ENCODE data around the gene EXTL2.

EXTL2 gene

DNA sequence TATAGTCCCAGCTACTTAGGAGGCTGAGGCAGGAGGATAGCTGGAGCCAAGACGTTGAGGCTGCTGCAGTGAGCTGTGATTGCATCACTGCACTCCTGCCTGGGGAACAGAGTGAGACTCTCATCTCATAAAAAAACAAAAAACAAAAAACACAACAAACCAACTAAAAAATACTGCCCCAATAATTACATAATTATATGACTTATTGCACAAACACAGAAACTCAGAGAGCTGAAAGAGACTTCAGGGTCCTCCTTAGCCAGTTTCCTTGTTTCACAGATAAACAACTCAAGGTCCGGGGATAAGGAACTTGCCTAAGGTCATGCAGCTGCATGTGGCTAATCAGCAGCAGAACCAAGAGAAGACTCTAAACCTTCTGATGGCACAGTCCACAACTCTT is 11.9 kb downstream of the EXTL2 start:
- no CpG with 5 or more reads among the region's 2 CpGs for WGBS (ENCODE audit: insufficient coverage, insufficient read length)
- Histone ChIP-seq H3K27me3 (ENCODE audit: control insufficient read depth, insufficient read depth, low read length) (no peaks in the 10 kb centered on the region), H3K4me1 (ENCODE audit: control insufficient read depth, insufficient read depth, low read length) (no peaks in the 10 kb centered on the region), H3K4me3 (ENCODE audit: low read length) (no peak overlapping the region), H3K9me3 (ENCODE audit: control insufficient read depth, insufficient read depth, low read length) (no peaks in the 10 kb centered on the region), H3K27ac (ENCODE audit: low read length) (no peak overlapping the region), H3K36me3 (ENCODE audit: control insufficient read depth, insufficient read depth, low read length) (no peaks in the 10 kb centered on the region)
- DNase-seq (ENCODE audit: low read depth, low spot score), result no peak

DNA sequence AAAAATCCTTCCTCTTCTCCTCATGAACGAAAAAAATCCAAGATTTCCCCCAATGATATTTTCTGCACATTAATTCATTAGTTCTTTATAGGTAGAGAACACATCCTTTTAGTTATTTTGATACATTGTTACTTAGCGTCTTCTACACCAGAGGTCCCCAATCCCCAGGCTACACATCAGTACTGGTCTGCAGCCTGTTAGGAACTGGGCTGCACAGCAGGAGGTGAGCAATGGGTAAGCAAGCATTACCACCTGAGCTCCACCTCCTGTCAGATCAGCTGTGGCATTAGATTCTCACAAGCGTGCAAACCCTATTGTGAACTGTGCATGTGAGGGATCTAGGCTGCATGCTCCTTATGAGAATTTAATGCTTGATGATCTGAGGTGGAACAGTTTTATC is 13.0 kb downstream of the EXTL2 start:
- H3K4me1 ChIP-seq (ENCODE audit: control insufficient read depth, insufficient read depth, low read length), result no peaks in the 10 kb centered on the region
- WGBS (ENCODE audit: insufficient coverage, insufficient read length), result no CpG with 5 or more reads among the region's 3 CpGs
- peaks cover 2% of the 10 kb centered on the region; the same call in 1 of the 2 replicates for H3K36me3 ChIP-seq (ENCODE audit: control insufficient read depth, insufficient read depth, low read length)
- no peaks in the 10 kb centered on the region for H3K27me3 ChIP-seq (ENCODE audit: control insufficient read depth, insufficient read depth, low read length)
- H3K27ac ChIP-seq (ENCODE audit: low read length), result no peak overlapping the region
- DNase-seq (ENCODE audit: low read depth, low spot score), result no peak
- H3K4me3 ChIP-seq (ENCODE audit: low read length), result no peak overlapping the region
- no peaks in the 10 kb centered on the region for H3K9me3 ChIP-seq (ENCODE audit: control insufficient read depth, insufficient read depth, low read length)

DNA sequence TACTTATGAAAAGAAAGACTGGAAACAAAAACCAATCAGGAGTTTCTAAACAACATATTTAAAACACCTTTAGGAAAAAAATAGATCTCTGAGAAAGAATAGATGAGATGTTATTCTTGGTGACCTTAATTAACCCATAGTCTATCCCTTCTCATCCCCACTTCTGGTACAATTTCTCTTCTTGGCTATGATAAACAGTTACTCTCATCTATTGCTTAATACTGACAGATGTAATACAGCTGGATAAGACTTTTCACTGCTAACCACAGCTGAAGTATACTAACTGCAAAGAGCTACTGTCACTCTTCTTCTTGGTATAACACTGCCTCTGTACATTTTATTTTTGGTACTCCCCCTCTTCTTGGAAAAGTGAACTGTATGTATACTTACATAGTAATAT is 15.2 kb downstream of the EXTL2 start:
- Histone ChIP-seq H3K36me3 (ENCODE audit: control insufficient read depth, insufficient read depth, low read length) (peaks cover 2% of the 10 kb centered on the region; the same call in 1 of the 2 replicates), H3K4me1 (ENCODE audit: control insufficient read depth, insufficient read depth, low read length) (no peaks in the 10 kb centered on the region), H3K9me3 (ENCODE audit: control insufficient read depth, insufficient read depth, low read length) (no peaks in the 10 kb centered on the region), H3K4me3 (ENCODE audit: low read length) (no peak overlapping the region), H3K27ac (ENCODE audit: low read length) (no peak overlapping the region), H3K27me3 (ENCODE audit: control insufficient read depth, insufficient read depth, low read length) (no peaks in the 10 kb centered on the region)
- no peak for DNase-seq (ENCODE audit: low read depth, low spot score)

DNA sequence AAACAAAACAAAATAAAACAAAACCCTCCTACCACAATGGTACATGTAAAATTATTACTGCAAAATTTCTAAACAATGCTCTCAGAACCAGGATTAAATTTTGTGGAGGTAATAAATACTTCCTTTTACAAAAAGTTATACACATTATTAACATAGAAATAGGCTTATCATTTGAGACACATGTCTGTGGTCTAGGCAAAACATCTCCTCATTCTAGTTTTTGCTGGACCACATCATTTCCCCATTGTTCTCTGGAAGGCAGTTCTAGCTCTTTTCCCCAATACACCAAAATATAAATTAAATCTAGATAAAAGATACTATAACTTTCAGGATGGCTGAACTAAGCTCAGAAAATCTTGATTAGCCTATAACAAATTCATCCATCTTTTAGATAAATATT is 18.4 kb downstream of the EXTL2 start:
- DNase-seq (ENCODE audit: low read depth, low spot score), result no peak
- H3K4me1 ChIP-seq (ENCODE audit: control insufficient read depth, insufficient read depth, low read length), result no peaks in the 10 kb centered on the region
- H3K36me3 ChIP-seq (ENCODE audit: control insufficient read depth, insufficient read depth, low read length), result peaks cover 2% of the 10 kb centered on the region; the same call in 1 of the 2 replicates
- no peak overlapping the region for H3K4me3 ChIP-seq (ENCODE audit: low read length)
- no peaks in the 10 kb centered on the region for H3K27me3 ChIP-seq (ENCODE audit: control insufficient read depth, insufficient read depth, low read length)
- no peaks in the 10 kb centered on the region for H3K9me3 ChIP-seq (ENCODE audit: control insufficient read depth, insufficient read depth, low read length)
- H3K27ac ChIP-seq (ENCODE audit: low read length), result no peak overlapping the region

DNA sequence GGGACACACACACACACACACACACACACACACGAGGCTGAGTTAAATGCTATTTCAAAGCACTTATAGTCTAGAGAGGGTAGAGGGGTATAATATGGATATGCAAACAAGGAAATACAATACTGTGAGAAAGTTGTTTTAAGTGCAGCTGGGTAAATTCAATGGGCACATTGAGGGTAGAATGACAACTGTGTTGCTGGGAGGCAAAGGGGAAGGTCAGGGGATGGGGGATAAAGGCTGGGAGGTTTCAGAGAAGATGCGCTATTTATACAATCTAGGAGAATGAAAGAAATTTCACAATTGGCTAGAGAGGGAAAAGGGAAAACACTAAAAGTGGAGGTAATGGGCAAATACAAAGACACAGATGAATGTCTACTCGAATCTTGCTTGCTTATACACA is 19.4 kb downstream of the EXTL2 start:
- H3K4me3 ChIP-seq (ENCODE audit: low read length), result no peak overlapping the region
- DNase-seq (ENCODE audit: low read depth, low spot score), result no peak
- no peaks in the 10 kb centered on the region for H3K4me1 ChIP-seq (ENCODE audit: control insufficient read depth, insufficient read depth, low read length)
- H3K36me3 ChIP-seq (ENCODE audit: control insufficient read depth, insufficient read depth, low read length), result peaks cover 2% of the 10 kb centered on the region; the same call in 1 of the 2 replicates
- H3K9me3 ChIP-seq (ENCODE audit: control insufficient read depth, insufficient read depth, low read length), result no peaks in the 10 kb centered on the region
- H3K27ac ChIP-seq (ENCODE audit: low read length), result no peak overlapping the region
- no CpG with 5 or more reads among the region's 3 CpGs for WGBS (ENCODE audit: insufficient coverage, insufficient read length)
- H3K27me3 ChIP-seq (ENCODE audit: control insufficient read depth, insufficient read depth, low read length), result no peaks in the 10 kb centered on the region

DNA sequence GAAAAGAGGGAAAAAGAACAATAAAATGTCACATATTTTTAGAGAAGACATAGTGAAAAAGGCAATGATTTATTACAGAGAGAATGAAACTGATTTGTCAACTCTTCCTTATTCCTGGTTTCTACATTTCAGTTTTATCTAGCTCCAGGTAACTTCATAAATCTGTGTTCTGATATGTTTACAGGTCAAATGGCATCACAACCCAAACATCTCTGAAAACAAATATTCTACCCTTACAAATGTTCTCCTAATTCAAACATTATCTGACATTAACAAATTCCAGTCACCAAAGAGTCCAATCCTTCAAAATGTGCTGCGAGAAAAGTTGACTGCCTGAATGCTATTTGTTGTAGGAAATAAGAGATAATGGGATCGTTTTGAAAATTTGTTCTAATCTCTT is 20.2 kb downstream of the EXTL2 start:
- Histone ChIP-seq H3K27me3 (ENCODE audit: control insufficient read depth, insufficient read depth, low read length) (no peaks in the 10 kb centered on the region), H3K36me3 (ENCODE audit: control insufficient read depth, insufficient read depth, low read length) (peaks cover 2% of the 10 kb centered on the region; the same call in 1 of the 2 replicates)
- WGBS (ENCODE audit: insufficient coverage, insufficient read length), result 100% methylated on average over 1 of the region's 2 CpGs

DNA sequence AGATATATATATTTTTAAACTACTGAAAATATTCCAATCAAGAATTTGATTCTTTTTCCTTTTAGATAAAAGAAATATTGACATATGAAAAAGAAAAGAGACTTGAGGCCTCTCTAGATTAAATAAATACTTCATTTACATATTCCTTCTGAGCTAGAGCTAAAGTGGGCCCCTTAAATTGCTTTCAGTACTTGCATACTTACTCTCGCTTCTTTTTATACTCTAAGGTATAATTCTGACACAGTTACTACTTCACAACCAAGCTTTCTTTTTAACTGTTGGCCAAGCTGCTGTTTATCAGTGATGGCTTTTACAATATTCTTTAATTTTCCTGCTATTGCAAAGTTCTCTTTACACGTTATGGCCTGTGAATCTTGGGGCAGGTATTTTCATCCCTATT is 24.6 kb downstream of the EXTL2 start:
- no peaks in the 10 kb centered on the region for H3K9me3 ChIP-seq (ENCODE audit: control insufficient read depth, insufficient read depth, low read length)
- no CpG with 5 or more reads among the region's 2 CpGs for WGBS (ENCODE audit: insufficient coverage, insufficient read length)
- no peaks in the 10 kb centered on the region for H3K36me3 ChIP-seq (ENCODE audit: control insufficient read depth, insufficient read depth, low read length)
- no peak overlapping the region for H3K27ac ChIP-seq (ENCODE audit: low read length)
- H3K4me1 ChIP-seq (ENCODE audit: control insufficient read depth, insufficient read depth, low read length), result no peaks in the 10 kb centered on the region
- no peak for DNase-seq (ENCODE audit: low read depth, low spot score)
- no peaks in the 10 kb centered on the region for H3K27me3 ChIP-seq (ENCODE audit: control insufficient read depth, insufficient read depth, low read length)
- H3K4me3 ChIP-seq (ENCODE audit: low read length), result no peak overlapping the region

More for the DNA sequence above, 20.2 kb downstream of the EXTL2 start:
- H3K4me1 ChIP-seq (ENCODE audit: control insufficient read depth, insufficient read depth, low read length), result no peaks in the 10 kb centered on the region
- H3K4me3 ChIP-seq (ENCODE audit: low read length), result no peak overlapping the region
- H3K9me3 ChIP-seq (ENCODE audit: control insufficient read depth, insufficient read depth, low read length), result no peaks in the 10 kb centered on the region
- H3K27ac ChIP-seq (ENCODE audit: low read length), result no peak overlapping the region
- no peak for DNase-seq (ENCODE audit: low read depth, low spot score)

DNA sequence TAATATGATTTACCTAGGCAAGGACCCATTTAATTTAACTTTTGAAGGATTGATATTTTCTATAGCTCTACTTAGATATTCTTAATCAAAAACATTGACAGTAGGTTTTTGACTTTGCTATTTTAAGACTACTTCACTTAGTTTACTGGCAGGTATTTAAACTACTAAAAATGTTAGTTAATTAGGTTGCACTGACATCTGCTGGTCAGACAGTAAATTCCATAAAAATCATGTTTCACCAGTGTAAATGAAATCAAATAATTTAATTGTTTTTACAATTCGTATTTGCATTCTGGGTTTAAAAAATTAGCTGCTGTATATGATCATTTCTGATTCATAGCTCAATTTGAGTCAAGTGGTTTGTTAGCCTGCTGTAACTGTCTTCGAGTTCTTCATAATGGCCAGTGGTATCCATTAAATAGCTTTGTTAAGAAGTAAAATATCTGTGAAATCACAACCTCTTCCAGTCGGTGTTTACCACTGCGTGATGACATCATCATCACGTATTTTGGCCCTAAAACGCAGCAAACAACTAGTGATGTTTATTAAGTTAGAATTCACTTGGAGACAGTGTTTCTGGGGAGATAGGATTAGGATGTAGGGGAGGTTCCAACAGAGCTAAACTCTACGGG is 26.2 kb downstream of the EXTL2 start:
- no CpG with 5 or more reads among the region's 7 CpGs for WGBS (ENCODE audit: insufficient coverage, insufficient read length)
- Histone ChIP-seq H3K4me1 (ENCODE audit: control insufficient read depth, insufficient read depth, low read length) (no peaks in the 10 kb centered on the region), H3K27ac (ENCODE audit: low read length) (no peak overlapping the region), H3K9me3 (ENCODE audit: control insufficient read depth, insufficient read depth, low read length) (no peaks in the 10 kb centered on the region), H3K27me3 (ENCODE audit: control insufficient read depth, insufficient read depth, low read length) (no peaks in the 10 kb centered on the region), H3K36me3 (ENCODE audit: control insufficient read depth, insufficient read depth, low read length) (no peaks in the 10 kb centered on the region), H3K4me3 (ENCODE audit: low read length) (no peak overlapping the region)
- no peak for DNase-seq (ENCODE audit: low read depth, low spot score)

DNA sequence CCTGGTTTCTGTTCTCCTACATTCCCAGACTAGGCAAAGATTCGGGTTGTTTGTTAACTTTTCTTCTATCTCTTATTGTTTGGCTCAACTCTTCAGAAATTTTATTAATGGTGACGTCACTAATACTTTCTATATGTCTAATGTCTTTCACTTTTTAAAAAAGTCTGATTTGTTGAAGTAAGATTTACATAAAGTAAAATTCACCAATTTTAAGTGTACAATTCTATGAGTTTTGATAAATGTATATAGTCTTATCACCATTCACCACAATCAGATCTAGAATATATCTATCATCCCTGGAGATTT is 27.8 kb downstream of the EXTL2 start:
- Histone ChIP-seq H3K4me3 (ENCODE audit: low read length) (no peak overlapping the region), H3K27me3 (ENCODE audit: control insufficient read depth, insufficient read depth, low read length) (no peaks in the 10 kb centered on the region), H3K27ac (ENCODE audit: low read length) (no peak overlapping the region), H3K9me3 (ENCODE audit: control insufficient read depth, insufficient read depth, low read length) (no peaks in the 10 kb centered on the region), H3K36me3 (ENCODE audit: control insufficient read depth, insufficient read depth, low read length) (no peaks in the 10 kb centered on the region), H3K4me1 (ENCODE audit: control insufficient read depth, insufficient read depth, low read length) (no peaks in the 10 kb centered on the region)
- WGBS (ENCODE audit: insufficient coverage, insufficient read length), result no CpG with 5 or more reads among the region's 2 CpGs
- DNase-seq (ENCODE audit: low read depth, low spot score), result no peak

DNA sequence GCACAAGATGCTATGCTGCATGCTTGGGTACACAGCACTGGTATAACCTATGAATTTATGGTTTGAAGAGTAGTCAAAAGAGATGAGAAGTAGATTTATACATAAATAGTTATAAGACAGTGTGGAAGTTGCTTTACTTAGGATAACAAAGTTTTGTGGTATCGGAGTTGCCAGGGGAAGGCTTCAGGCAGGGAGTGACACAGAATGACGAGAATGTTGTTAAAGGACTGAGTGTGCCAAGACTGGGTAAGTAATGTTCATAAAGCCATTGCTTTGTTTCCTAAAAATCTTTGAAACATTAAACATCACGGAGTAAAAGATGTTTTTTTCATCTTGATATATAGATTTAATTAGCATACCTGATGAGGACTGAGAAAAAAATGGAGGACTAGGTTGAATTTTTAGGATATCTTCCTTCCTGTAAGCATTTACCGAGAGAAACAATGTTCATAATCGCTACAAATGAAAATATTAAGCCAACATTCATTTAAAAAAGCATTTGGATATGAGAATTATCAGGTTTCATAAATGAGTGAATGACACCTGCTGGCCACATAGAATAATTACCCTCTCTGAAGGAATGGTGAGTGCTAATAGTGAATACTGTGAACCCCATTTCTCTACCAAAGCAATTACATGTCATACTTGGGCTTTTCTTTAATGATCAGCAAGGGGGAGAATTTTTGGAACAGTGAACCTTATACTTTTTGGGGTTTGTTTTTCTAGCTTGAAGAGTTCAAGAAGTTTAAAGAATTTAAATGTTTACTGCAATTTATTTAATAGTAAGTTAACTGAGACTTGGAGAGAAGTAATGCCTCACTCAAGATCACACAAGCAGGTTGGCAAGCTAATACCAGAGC is 28.4 kb downstream of the EXTL2 start:
- H3K4me1 ChIP-seq (ENCODE audit: control insufficient read depth, insufficient read depth, low read length), result no peaks in the 10 kb centered on the region
- WGBS (ENCODE audit: insufficient coverage, insufficient read length), result no CpG with 5 or more reads among the region's 5 CpGs
- no peaks in the 10 kb centered on the region for H3K36me3 ChIP-seq (ENCODE audit: control insufficient read depth, insufficient read depth, low read length)
- H3K4me3 ChIP-seq (ENCODE audit: low read length), result no peak overlapping the region
- DNase-seq (ENCODE audit: low read depth, low spot score), result no peak
- H3K27ac ChIP-seq (ENCODE audit: low read length), result no peak overlapping the region
- H3K27me3 ChIP-seq (ENCODE audit: control insufficient read depth, insufficient read depth, low read length), result no peaks in the 10 kb centered on the region
- H3K9me3 ChIP-seq (ENCODE audit: control insufficient read depth, insufficient read depth, low read length), result no peaks in the 10 kb centered on the region

DNA sequence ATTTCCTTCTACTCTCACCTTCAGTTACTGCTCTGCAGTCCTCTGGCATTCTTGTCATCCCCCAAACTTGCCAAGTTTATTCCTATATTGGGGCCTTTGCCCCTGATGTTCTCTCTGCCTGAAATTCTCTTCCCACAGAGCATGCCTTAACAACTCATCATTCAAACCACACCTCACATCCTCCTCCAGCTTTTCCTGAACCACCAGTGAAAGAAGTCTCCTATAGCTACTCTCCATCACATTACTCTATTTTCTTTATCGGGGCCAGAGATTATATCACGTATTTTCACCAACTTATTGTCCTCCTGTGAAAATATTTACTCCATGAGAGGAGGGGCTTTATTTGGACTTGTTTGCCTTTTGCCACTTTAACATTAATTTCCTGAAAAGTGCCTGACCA is 32.1 kb downstream of the EXTL2 start:
- H3K27ac ChIP-seq (ENCODE audit: low read length), result no peak overlapping the region
- no peak for DNase-seq (ENCODE audit: low read depth, low spot score)

More for the DNA sequence above, 32.1 kb downstream of the EXTL2 start:
- 0 out of 2 replicates have a peak, but pooled peaks cover 1% of the 10 kb centered on the region for H3K4me1 ChIP-seq (ENCODE audit: control insufficient read depth, insufficient read depth, low read length)
- H3K36me3 ChIP-seq (ENCODE audit: control insufficient read depth, insufficient read depth, low read length), result no peaks in the 10 kb centered on the region
- no CpG with 5 or more reads among the region's 2 CpGs for WGBS (ENCODE audit: insufficient coverage, insufficient read length)
- H3K4me3 ChIP-seq (ENCODE audit: low read length), result no peak overlapping the region
- H3K9me3 ChIP-seq (ENCODE audit: control insufficient read depth, insufficient read depth, low read length), result no peaks in the 10 kb centered on the region
- no peaks in the 10 kb centered on the region for H3K27me3 ChIP-seq (ENCODE audit: control insufficient read depth, insufficient read depth, low read length)

All from iPS DF 6.9 (cell line).